ENCODE results near the gene PRKRA.

DNA sequence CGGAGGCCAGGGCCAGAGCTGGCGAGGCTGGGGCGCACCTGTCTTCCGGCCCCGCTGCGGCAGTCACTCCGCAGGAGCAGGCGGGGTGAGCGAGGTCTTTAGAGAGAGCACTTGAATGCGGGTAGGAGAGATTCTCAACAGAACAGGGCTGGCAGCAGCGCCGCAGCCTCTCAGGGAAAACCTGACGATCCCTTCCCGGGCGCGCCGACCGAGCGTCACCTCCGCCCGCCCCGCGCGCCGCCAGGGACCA lies 526 bp downstream of the PRKRA start:
- TF ChIP-seq TAF1 (IDR thresholded peaks at IDR 0.05; ENCODE audit: low read depth, low read length) (no peak), POLR2A (IDR thresholded peaks at IDR 0.05; ENCODE audit: low read depth, low read length) (no peak)
